GM12872 (cell line): ENCODE measurements around the gene ZGLP1.

Experiments used
- TF ChIP-seq, protein P1 (sequence below): IDR thresholded peaks from 3 replicates; pipeline ENCODE4 v1.5.1; 2011; ENCODE audit warnings: low read depth, mild to moderate bottlenecking, low read length, moderate library complexity; ENCODE audit not compliant: insufficient read depth

ZGLP1 gene

DNA sequence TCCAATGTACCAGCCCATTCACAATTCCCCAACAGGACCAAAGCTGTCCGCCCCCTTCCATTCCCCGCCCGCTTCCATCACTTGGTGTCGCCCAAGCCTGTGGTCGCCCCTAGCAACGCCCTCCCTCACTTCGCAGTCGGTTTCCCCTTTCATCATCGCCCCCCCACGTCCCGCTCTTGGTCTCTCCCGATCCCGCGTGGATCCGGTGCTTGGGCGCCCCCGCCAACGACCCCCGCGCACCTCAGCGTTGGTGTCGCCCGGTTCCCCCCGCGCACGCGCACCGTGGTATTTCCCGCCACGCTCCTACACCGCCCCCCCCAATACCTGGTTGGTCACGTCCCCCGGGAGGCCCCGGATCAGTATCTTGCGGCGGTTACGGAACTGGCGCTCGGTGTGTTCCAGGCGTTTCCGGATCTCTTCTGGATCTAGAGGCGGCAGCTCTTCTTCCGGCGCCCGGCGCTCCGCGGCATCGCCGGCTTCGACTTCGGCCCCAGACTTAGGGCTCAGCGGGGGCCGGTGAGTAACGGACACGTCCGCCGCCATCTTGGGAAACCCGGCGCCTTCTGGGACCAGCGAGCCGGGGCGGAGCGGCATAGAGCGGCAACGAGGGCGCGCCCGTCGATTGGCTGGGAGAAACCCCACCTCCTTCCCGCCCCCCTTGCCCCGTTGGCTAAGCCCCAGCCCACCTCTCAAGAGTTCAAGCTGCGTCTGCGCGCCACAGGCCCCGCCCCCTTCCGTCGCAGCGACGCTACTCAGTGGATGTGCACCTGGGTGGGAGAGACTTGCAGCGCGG lies 23.5 kb upstream of the ZGLP1 start, which contains the start of gene RAVER1:
Gene RAVER1 (minus strand): TSS at position 565 of the 793 bp plus-strand sequence. CDS start 22 bp downstream, at position 543.
- TF ChIP-seq, protein P1, sequence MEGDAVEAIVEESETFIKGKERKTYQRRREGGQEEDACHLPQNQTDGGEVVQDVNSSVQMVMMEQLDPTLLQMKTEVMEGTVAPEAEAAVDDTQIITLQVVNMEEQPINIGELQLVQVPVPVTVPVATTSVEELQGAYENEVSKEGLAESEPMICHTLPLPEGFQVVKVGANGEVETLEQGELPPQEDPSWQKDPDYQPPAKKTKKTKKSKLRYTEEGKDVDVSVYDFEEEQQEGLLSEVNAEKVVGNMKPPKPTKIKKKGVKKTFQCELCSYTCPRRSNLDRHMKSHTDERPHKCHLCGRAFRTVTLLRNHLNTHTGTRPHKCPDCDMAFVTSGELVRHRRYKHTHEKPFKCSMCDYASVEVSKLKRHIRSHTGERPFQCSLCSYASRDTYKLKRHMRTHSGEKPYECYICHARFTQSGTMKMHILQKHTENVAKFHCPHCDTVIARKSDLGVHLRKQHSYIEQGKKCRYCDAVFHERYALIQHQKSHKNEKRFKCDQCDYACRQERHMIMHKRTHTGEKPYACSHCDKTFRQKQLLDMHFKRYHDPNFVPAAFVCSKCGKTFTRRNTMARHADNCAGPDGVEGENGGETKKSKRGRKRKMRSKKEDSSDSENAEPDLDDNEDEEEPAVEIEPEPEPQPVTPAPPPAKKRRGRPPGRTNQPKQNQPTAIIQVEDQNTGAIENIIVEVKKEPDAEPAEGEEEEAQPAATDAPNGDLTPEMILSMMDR, result no peak

DNA sequence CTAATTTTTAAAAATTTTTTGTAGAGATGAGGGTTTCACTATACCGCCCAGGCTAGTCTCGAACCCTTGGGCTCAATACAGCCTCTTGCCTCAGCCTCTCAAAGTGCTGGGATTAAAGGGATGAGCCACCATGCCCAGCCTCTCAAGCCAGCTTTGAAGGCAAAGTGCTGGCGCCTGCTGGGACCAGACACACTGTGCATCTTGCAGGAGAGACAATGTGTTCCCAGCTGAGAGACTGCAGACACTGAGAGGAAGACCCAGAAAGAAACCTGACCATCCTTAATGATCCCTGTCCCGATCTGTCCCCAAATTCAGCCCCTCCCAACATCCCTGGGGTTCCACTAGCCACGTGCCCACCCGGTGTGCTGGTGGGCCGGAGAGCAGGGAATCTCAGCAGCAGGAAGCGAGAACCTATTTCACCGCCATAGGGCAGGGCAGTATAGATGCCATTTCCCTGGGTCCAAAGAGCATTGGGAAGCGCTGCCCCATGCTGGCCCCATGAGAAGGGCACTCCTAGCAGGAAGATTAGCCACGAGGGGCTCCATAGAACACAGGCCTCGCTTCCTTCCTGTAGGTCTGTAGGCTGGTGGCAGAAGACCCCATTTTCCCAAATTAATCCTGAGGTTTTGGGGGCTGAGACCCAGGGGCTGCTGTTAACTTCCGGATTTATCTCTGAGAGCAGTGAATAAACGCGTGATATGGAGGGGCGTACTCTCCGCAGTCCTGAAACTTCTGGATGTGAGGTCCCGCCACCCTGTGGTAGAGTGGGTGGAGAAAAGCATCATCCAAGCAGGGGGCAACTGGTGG lies 22.7 kb upstream of the ZGLP1 start:
- TF ChIP-seq, protein P1, result no peak

DNA sequence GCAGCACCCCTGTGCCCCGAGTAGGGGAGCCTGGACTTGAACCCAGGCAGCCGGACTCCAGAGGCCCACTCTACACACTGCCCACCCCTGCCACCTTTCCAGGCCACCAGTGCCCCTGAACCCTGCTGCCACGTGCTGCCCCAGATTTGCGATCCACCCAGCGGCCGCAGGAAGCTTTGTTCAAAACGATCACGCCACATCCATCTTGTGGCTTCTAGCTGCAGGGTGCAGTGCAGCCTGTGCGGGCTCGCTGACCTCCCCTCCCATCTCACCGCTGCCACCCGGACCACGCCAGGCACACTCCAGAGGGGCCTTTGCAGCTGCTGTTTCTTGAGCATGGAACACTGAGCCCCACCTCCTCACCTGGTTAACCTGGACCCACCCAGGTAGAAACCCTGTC lies 19.9 kb upstream of the ZGLP1 start:
- TF ChIP-seq, protein P1, result no peak

DNA sequence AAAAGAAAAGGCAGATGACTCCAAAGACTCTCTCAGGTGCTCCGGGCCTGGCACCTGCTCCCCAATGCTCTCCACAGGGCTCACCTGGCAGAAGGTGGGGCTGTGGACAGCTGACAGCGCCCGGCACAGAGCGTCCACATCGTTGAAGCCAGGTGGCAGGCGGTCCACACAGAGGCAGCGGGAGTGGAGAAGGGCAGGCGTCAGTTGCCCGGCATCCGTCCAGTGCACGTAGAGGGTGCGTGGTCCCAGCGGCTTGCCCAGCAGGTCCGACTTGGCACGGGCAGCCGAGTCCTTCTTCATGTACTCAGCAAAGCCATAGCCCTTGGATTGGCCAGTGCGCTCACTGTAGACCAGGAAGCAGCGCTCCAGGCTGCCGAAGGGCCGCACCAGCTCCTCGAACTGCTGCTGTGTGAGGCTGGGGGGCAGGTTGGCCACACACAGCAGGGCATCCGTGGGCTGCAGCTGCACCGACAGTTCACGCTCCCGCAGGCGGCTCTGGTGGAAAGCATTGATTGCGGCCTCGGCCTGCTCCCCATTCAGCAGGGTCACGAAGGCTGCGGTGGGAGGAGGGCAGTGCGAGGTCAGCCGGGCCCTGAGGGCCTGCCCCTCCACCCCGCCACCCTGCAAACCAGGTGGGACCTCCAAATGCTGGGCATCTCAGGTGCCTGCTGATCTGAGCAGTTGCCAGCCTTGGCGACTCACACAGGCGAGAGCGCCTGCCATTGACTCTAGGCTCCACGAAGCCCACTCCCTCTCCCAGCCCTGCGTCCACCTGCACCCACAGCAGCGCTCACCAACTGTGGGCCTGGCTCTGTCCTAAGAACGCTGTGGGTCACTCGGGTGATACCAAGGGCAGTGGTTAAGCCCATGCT lies 19.2 kb upstream of the ZGLP1 start:
- TF ChIP-seq, protein P1, result no peak

DNA sequence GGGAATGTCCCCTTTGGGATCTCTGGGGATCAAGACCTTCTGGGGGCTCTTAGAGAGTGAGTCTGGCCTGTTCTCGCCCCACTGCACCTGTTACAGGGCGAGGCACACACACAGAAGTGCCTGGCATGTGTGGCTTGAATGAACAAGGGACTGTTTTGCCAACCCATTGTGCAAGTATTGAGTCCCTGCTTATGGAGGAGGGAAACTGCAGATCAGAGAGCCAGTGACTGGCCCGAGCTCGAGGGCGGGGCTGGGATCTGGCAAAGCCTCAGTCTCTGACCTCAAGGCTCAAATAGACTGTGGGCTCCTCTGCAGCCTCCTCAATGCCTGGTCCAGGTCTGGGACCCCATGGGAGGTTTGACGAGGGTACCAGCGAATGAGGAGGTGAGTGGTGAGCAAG lies 18.2 kb upstream of the ZGLP1 start:
- TF ChIP-seq, protein P1, result no peak

DNA sequence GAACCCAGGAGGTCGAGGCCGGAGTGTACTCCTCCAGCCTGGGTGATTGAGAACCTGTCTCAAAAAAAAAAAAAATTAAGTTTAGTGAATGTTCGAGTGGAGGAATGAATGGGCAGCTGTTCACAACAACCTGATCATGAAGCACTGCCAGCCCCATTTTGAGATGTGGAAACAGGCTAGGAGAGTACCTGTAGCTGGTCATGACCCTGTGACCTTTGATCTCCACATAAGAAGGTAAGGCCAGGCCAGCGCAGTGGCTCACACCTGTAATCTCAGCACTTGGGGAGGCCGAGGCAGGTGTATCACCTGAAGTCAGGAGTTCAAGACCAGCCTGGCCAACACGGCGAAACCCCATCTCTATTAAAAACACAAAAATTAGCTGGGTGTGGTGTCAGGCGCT lies 16.1 kb upstream of the ZGLP1 start:
- TF ChIP-seq, protein P1, result no peak
